AG10803 (cell line): ENCODE measurements around the gene HMCES.

Source experiments
- DNase-seq: peaks from one replicate; pipeline ENCODE4 v3.0.0; 2010; ENCODE audit warnings: low read depth
- H3K4me3 ChIP-seq: 2 replicates; pipeline ENCODE4 v1.5.1; 2011; ENCODE audit warnings: mild to moderate bottlenecking, low read length, control low read depth
- CTCF ChIP-seq: conservative IDR thresholded peaks from 2 replicates; pipeline ENCODE4 v1.5.1; 2011; ENCODE audit warnings: mild to moderate bottlenecking, low read length, control low read depth, inconsistent platforms

HMCES gene

GRCh38 chr3:129304146-129304961, 25.7 kb downstream of the HMCES start:
- DNase-seq, result no peak

DNA sequence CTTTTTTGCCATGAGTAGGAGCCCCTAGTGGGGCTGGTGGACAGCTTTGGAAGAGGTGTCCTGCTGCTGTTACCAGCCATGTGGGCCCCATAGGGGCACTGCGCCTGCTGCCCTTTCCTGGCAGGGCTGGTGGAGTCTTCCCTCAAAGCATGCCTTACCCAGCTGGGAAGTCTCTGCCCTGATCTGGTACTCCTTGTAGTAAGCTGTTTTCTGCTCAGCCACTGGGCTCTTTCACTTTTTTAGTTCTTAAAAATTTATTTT, 26.2 kb downstream of the HMCES start:
- TF ChIP-seq CTCF, result no peak
- no peak overlapping the region for H3K4me3 ChIP-seq
- DNase-seq, result no peak

More at GRCh38 chr3:129304146-129304961, 25.7 kb downstream of the HMCES start:
- no peak overlapping the region for H3K4me3 ChIP-seq
- no peak for TF ChIP-seq CTCF

DNA sequence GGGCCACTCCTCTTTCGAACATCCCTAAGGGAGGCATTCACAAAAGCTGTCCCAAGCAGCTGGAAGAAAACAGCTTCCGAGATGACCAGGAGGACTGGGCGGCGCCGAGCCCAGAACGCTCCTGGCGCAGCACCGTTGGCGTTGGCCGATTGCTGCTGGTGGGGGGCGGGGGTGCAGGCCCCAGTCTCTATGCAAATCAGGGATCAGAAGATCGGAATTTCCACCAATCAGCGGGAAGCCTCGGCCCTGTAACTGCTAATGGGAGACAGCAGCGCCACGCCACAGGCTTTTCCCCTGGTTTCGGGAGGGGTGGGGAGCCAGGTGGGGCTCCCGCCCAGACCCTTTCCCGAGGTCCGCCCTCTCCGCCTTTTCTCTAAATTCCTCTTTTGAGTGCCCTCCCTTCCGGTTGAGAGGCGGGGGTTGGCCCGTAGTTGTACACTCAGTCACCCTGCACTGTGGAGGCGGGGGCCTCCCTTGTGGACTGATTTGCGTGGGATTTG, 27.0 kb downstream of the HMCES start:
- peak; percentile 57 for DNase-seq
- TF ChIP-seq CTCF, result no peak
- peak overlapping the region; percentile 13; the same call in 1 of the 2 replicates for H3K4me3 ChIP-seq

GRCh38 chr3:129308636-129309035, 30.0 kb downstream of the HMCES start:
- no peak for DNase-seq
- no peak for TF ChIP-seq CTCF
- H3K4me3 ChIP-seq, result no peak overlapping the region

GRCh38 chr3:129310111-129311011, 31.7 kb downstream of the HMCES start:
- no peak overlapping the region for H3K4me3 ChIP-seq
- no peak for DNase-seq
- no peak for TF ChIP-seq CTCF

DNA sequence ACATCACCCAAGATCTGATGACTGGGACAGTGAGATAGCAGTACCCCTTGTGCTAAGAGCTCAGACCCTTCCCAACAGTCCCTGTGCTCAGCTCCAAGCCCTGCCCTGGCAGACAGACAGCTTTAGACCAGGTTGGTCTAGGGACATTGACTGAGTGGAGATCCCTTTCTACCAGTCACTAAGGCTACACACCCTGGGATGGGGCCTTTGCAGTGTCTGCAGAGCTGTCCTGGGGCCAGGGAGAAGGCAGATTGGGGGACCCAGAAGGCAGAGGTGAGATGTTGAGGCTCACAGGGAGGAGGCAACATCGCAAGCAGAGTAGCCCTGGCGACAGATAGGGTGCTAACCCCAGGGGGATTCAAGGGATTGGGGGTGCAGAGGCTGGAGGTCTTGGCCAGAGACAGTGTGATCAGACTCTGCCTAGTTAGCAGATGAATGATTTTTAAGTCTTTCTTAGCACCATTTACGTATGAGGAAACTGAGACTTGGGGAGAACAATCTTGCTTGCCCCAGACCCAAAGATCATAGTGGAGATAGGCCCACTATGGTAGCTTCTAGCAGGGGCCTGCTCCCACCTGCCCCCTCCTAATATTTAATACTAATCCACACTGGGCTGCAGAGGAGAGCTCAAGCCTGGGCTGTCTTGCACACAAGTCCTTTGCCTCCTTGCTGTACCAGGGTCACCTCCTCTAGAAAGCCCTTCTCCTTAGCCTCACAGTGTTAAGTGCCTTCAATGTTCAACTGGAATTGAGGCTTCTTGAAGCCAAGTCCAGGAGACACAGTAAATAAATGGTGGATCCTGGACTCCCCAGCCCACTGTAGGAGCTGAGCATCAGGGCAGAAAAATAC, 32.6 kb downstream of the HMCES start:
- no peak for DNase-seq
- no peak for TF ChIP-seq CTCF
- H3K4me3 ChIP-seq, result no peak overlapping the region
